ENCODE data around the gene ELAVL1. TPM values are rescaled to one million over a fixed set of nuclear protein-coding genes. Genes with fewer than 3 reads are reported as not detected.
"Not testable (repeated sequence)": the region's sequence is repeated elsewhere in the genome, so short reads cannot be mapped to it uniquely, and the experiment has no call there.

The ELAVL1 gene
- total RNA-seq, 4 donors from 2014 or later = 25.7 to 44.6 (median 34.5) TPM

DNA sequence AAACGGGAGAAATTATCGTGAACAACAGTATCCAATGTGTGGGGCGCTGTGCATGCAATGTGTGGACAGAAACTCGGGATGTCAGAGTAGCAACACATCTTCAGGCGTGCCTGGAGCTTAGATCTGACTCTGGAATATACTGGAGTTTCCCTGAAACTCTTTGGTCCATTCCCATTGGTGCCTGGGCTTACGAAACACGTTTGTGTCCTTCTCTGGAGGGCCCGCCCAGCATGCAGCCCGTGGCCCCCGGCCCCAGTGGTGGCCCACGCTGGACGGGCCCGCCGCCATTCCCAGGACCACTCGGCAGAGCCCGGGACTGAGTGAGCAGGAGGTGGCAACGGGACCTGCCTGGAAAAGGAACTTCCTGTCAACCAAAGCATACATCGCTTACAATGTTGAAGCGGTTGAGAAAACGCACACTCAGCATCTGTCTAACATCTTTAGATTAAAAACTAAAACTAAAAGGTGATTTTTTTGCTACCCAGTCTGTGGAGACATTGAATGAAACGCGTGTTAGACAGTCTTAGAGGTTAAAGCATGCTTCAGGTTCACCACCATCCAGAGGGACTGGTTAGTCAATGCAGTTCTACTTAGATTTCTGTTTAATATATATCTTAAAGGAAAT is 42.7 kb downstream of the ELAVL1 start:
- intact Hi-C loops (cut with DNase I) = no loop called here
- TF ChIP-seq CTCF (IDR thresholded peaks at IDR 0.05) (no peak), POLR2A (IDR thresholded peaks at IDR 0.05) (no peak)
- no peaks in the 10 kb centered on the region for H3K9me3 ChIP-seq

GRCh38 chr19:7961920-7962626 is 43.4 kb downstream of the ELAVL1 start:
- intact Hi-C loops (cut with DNase I) = no loop called here
- no peak for TF ChIP-seq POLR2A (IDR thresholded peaks at IDR 0.05)
- no peak for DNase-seq
- H3K9me3 ChIP-seq = no peaks in the 10 kb centered on the region
- no peaks in the 10 kb centered on the region for H3K27me3 ChIP-seq
- WGBS, 2 donors = 74 to 81% methylated on average over 13 of the region's 13 CpGs
- no peaks in the 10 kb centered on the region for H3K4me1 ChIP-seq
- H3K27ac ChIP-seq = no peak overlapping the region
- H3K36me3 ChIP-seq = peaks cover 10 to 95% (median 16%) of the 10 kb centered on the region in 3 donors
- H3K4me3 ChIP-seq = no peak overlapping the region

More for the DNA sequence above, 42.7 kb downstream of the ELAVL1 start:
- Histone ChIP-seq H3K4me1 (no peaks in the 10 kb centered on the region), H3K27ac (no peak overlapping the region), H3K27me3 (no peaks in the 10 kb centered on the region), H3K36me3 (peaks cover 16 to 97% (median 20%) of the 10 kb centered on the region in 3 donors), H3K4me3 (no peak overlapping the region)
- WGBS, 2 donors = 81 to 85% methylated on average over 12 to 13 of the region's 22 CpGs
- no peak for DNase-seq

- peaks cover 5 to 85% (median 9%) of the 10 kb centered on the region in 3 donors for H3K36me3 ChIP-seq
- DNase-seq; intact Hi-C loops (cut with DNase I); H3K9me3 ChIP-seq; H3K27ac ChIP-seq; H3K4me1 ChIP-seq; H3K27me3 ChIP-seq; H3K4me3 ChIP-seq: not testable (repeated sequence)
- WGBS, 2 donors = 85 to 92% methylated on average over 4 of the region's 4 CpGs
Measured at GRCh38 chr19:7961082-7961481, 44.4 kb downstream of the ELAVL1 start.

GRCh38 chr19:7959211-7959610 is 46.2 kb downstream of the ELAVL1 start:
- DNase-seq = no peak
- Histone ChIP-seq H3K4me1 (no peaks in the 10 kb centered on the region), H3K27ac (no peak overlapping the region), H3K9me3 (no peaks in the 10 kb centered on the region), H3K4me3 (no peak overlapping the region), H3K27me3 (no peaks in the 10 kb centered on the region), H3K36me3 (peaks cover 0 to 66% (median 5%) of the 10 kb centered on the region in 3 donors)
- 64 to 65% methylated on average over 6 of the region's 6 CpGs for WGBS, 2 donors
- intact Hi-C loops (cut with DNase I) = no loop called here
- TF ChIP-seq POLR2A (IDR thresholded peaks at IDR 0.05) (no peak), CTCF (IDR thresholded peaks at IDR 0.05) (no peak)

DNA sequence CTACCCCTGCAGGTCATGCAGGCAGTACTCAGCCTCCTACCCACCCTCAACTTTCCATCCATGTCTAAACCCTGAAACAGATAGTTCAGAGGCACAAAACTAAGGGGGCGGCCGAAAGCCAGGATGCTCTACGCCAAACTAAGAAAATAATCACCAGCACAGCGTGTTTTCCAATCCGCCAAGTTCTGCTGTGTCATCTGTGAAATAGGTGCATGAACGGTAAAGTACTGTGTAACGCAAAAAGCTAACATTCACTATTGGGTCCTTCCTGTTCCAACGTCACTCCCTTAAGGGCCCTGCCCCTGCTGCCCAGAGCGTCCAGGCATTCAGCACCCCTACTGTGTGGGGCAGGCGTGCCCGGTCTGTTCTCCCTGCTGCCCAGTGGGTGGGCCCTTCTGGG is 49.7 kb downstream of the ELAVL1 start:
- H3K27me3 ChIP-seq = no peaks in the 10 kb centered on the region
- no peak overlapping the region for H3K4me3 ChIP-seq
- peaks cover 0 to 31% (median 0%) of the 10 kb centered on the region in 3 donors for H3K36me3 ChIP-seq
- no peaks in the 10 kb centered on the region for H3K9me3 ChIP-seq
- intact Hi-C loops (cut with DNase I) = no loop called here
- no peak overlapping the region for H3K27ac ChIP-seq
- no peak for TF ChIP-seq POLR2A (IDR thresholded peaks at IDR 0.05)
- no peak for TF ChIP-seq CTCF (IDR thresholded peaks at IDR 0.05)
- WGBS, 2 donors = 88 to 90% methylated on average over 10 to 11 of the region's 11 CpGs
- peaks cover 0 to 4% (median 0%) of the 10 kb centered on the region in 3 donors for H3K4me1 ChIP-seq
- DNase-seq = no peak

DNA sequence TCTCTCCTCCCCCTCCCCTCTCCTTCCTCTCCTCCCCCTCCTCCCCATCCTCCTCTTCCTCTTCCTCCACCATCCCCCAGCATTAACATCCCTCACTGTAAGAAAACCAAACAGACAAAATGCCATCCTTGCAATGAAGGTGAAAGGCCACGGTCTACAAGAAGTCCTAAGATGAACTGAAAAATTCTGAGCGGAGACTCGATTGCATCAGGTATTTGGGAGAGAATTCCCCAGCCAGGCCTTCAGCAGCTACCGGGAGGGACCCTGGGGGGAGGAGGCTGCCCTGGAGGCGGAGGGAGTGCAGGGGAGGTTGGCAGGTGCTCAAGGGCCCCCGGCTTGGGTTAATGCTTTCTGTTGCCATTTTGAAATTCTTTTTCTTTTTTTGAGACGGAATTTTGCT is 51.9 kb downstream of the ELAVL1 start:
- H3K4me1 ChIP-seq = peaks cover 0 to 4% (median 0%) of the 10 kb centered on the region in 3 donors
- DNase-seq = no peak
- H3K4me3 ChIP-seq = no peak overlapping the region

More for the DNA sequence above, 51.9 kb downstream of the ELAVL1 start:
- intact Hi-C loops (cut with DNase I) = no loop called here
- TF ChIP-seq POLR2A (IDR thresholded peaks at IDR 0.05) = no peak
- no peak for TF ChIP-seq CTCF (IDR thresholded peaks at IDR 0.05)
- H3K9me3 ChIP-seq = no peaks in the 10 kb centered on the region
- 81 to 83% methylated on average over 6 to 7 of the region's 7 CpGs for WGBS, 2 donors
- H3K27me3 ChIP-seq = no peaks in the 10 kb centered on the region
- no peak overlapping the region for H3K27ac ChIP-seq
- H3K36me3 ChIP-seq = peaks cover 0 to 12% (median 0%) of the 10 kb centered on the region in 3 donors
